Activated CD4-positive, alpha-beta T cell treated with anti-CD3 and anti-CD28 coated beads, Interleukin-2, amount 10 ng/mL, durations not matched to agents 7 days and 5 days (primary cell): ENCODE measurements around the gene BUD23. TPM values are rescaled to one million over a fixed set of nuclear protein-coding genes. Genes with fewer than 3 reads are reported as not detected.
"Not testable (repeated sequence)": the region's sequence is repeated elsewhere in the genome, so short reads cannot be mapped to it uniquely, and the experiment has no call there.

ENCODE experiments used
- CTCF ChIA-PET: fragments of 350-600 bp; sonication (Branson Sonifier 250); formaldehyde crosslinking; loops from one replicate; lab custom pipeline; 2021; ENCODE audit warnings: antibody characterized with exemption; lab: Charles Lee
- POLR2A ChIA-PET: fragments of 350-600 bp; sonication (Branson Sonifier 250); formaldehyde crosslinking; loops from one replicate; lab custom pipeline; 2021; ENCODE audit warnings: antibody characterized with exemption; lab: Charles Lee
- DNase-seq: peaks from one replicate; pipeline ENCODE4 v3.0.0-alpha.2; 2020
- H3K27ac Mint-ChIP-seq: one replicate; pipeline ENCODE4 v1.8.0; 2021; ENCODE audit warnings: mild to moderate bottlenecking, moderate library complexity, mixed read lengths
- H3K27me3 Mint-ChIP-seq: one replicate; pipeline ENCODE4 v1.8.0; 2021; ENCODE audit warnings: mixed read lengths
- H3K36me3 Mint-ChIP-seq: one replicate; pipeline ENCODE4 v1.8.0; 2021; ENCODE audit warnings: low read depth, mixed read lengths
- H3K4me1 Mint-ChIP-seq: one replicate; pipeline ENCODE4 v1.8.0; 2021; ENCODE audit warnings: mixed read lengths
- H3K4me3 Mint-ChIP-seq: one replicate; pipeline ENCODE4 v1.8.0; 2021; ENCODE audit warnings: mild to moderate bottlenecking, moderate library complexity, mixed read lengths
- H3K9me3 Mint-ChIP-seq: one replicate; pipeline ENCODE4 v1.8.0; 2021; ENCODE audit warnings: mixed read lengths
- total RNA-seq, 2 experiments: library from RNA; stranded (reverse); gene quantifications; one replicate each; pipeline ENCODE4 v1.2.3, GENCODE V29; 2021

Gene BUD23
- total RNA-seq, 2 experiments from 2014 or later: 43.9 to 51.4 TPM

DNA sequence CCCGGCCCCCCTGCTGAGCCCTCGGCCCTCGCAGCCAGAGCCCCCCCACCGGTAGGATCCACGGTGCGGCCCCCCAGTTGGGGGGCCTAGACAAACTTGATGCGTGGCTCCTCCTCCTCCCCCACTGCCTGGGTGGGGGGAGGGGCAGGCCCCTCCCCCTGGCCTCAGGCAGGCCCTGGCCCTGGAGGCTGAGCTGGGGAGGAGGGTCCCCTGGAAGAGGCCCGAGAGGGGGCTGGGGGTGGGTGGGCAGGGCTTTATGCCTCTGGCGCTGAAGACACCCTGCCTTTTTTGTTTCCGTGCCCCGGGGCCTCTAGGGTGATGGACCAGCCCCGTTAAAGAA lies 12.1 kb upstream of the BUD23 start:
- Mint-ChIP-seq H3K36me3 (no peaks in the 10 kb centered on the region), H3K4me1 (peaks cover 7% of the 10 kb centered on the region), H3K27ac (no peak overlapping the region), H3K4me3 (no peak overlapping the region), H3K9me3 (no peaks in the 10 kb centered on the region), H3K27me3 (peaks cover 13% of the 10 kb centered on the region)
- no peak for DNase-seq
- CTCF ChIA-PET: interaction anchor here (0.6 to 2.6 kb wide), 3 partner anchors 19 to 178 kb away, joined by 3 to 7 read pairs (median 5); no protein-coding TSS in a partner anchor
- POLR2A ChIA-PET: no interaction called here

DNA sequence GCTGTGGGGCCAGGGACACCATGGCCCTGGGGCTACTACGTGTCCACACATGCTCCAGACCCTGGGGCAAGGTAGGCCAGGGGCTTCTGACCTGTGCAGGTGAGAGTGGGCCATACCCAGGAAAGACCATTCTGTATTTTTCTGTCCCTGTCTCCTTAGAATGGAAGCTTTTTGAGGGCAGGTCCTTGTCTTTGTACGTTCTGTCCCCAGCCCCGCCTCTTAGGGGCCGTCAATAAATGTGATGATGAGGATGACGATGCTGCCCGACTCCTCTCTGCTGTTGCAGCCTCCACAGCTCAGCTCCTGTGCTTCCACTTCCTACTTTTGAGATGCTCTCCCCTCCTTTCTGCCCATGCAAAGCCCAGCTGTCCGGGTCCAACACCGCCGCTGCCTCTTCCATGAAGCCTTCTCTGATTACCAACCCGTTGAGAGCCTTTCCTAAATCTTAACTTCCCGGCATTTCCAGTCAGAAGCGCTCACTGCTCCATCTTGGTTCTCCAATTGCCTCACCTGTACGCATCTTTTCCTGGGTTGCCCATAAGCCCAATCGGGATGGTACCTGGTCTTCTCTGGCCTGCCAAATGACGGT lies 11.4 kb upstream of the BUD23 start:
- DNase-seq: no peak
- ChIA-PET CTCF (interaction anchor here (2.1 to 2.6 kb wide), 2 partner anchors 19 to 34 kb away, joined by 5 to 7 read pairs; no protein-coding TSS in a partner anchor), POLR2A (no interaction called here)
- Mint-ChIP-seq H3K4me3 (no peak overlapping the region), H3K4me1 (peaks cover 7% of the 10 kb centered on the region), H3K36me3 (no peaks in the 10 kb centered on the region), H3K27me3 (peaks cover 13% of the 10 kb centered on the region), H3K27ac (no peak overlapping the region), H3K9me3 (no peaks in the 10 kb centered on the region)

DNA sequence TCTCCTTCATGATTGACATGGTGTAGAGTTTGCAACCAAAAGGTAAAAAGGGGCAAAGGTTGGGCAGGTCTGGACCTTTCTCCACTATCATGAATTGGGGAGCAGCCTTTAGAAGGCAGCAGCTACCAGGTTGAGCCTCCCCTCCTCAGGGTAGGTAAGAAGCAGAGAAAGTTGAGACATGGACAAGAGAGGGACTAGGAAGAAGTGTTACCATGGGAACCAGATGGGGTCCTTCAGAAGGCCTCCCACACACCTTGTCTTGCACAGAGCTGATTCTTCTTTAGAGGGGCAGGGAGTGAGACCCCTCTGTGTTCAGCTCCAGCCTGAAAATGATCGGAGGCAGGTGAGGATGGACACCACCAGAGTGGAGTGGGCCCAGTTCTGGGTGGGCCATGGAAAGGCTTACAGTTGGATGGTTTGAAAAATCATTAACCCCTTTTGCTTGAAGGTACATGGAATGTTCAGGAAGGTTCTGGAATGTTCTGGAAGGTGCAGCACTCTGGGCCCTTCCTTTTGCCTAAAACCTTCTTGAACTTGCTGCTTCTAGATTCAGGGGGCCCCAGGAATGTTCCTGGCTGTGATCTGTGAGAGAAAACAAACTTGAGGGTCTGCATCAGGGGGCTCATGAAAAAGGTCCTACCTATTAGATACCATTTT lies 8.8 kb upstream of the BUD23 start:
- peaks cover 12% of the 10 kb centered on the region for H3K36me3 Mint-ChIP-seq
- no peak overlapping the region for H3K4me3 Mint-ChIP-seq
- no peaks in the 10 kb centered on the region for H3K9me3 Mint-ChIP-seq
- H3K27ac Mint-ChIP-seq: no peak overlapping the region
- peaks cover 3% of the 10 kb centered on the region for H3K27me3 Mint-ChIP-seq
- CTCF ChIA-PET: interaction anchor here (1.2 kb wide), 1 partner anchor 68 kb away, joined by 4 read pairs; no protein-coding TSS in a partner anchor
- POLR2A ChIA-PET: no interaction called here
- no peaks in the 10 kb centered on the region for H3K4me1 Mint-ChIP-seq
- no peak for DNase-seq

DNA sequence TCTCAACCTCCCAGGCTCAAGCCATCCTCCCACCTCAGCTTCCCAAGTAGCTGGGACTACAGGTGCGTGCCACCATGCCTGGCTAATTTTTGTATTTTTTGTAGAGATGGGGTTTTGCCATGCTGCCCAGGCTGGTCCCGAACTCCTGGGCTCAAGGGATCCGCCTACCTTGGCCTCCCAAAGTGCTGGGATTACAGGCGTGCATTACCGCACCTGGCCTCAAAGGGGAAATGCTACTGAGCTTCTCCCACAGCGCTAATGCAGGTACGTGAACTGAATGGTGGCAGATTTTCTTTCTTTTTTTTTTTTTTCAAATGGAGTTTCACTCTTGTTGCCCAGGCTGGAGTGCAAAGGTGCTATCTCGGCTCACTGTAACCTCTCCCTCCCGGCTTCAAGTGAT lies 7.3 kb upstream of the BUD23 start:
- peaks cover 12% of the 10 kb centered on the region for H3K36me3 Mint-ChIP-seq
- H3K27ac Mint-ChIP-seq: not testable (repeated sequence)

DNA sequence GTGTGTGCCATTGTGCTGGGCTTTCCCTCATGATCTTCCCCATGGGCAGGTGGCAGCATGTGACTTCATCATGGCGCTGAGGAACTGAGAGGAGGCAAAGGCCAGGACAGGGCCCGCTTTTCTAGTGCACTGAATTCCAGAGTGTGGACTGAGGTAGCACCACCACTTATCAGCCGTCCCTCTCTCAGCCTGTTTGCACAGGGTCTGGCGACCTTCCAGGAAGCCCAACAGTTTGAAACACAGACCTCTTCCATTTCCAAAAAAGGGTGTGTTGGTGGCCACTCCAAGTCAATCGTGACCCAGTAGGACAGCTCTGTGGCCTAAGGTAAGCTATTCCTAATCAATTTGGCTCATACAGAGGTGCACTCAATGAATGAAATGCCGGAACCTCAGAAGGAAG lies 4.5 kb upstream of the BUD23 start:
- peaks cover 22% of the 10 kb centered on the region for H3K4me1 Mint-ChIP-seq
- peaks cover 12% of the 10 kb centered on the region for H3K36me3 Mint-ChIP-seq
- no peak overlapping the region for H3K4me3 Mint-ChIP-seq
- no peaks in the 10 kb centered on the region for H3K9me3 Mint-ChIP-seq
- no peaks in the 10 kb centered on the region for H3K27me3 Mint-ChIP-seq
- DNase-seq: no peak
- H3K27ac Mint-ChIP-seq: no peak overlapping the region
- ChIA-PET POLR2A (no interaction called here), CTCF (interaction anchor here (1.1 kb wide), 1 partner anchor 22 kb away, joined by 3 read pairs; no protein-coding TSS in a partner anchor)

More for the DNA sequence above, 7.3 kb upstream of the BUD23 start:
- H3K4me3 Mint-ChIP-seq, H3K27me3 Mint-ChIP-seq, POLR2A ChIA-PET, H3K4me1 Mint-ChIP-seq, DNase-seq, H3K9me3 Mint-ChIP-seq: not testable (repeated sequence)
- CTCF ChIA-PET: interaction anchor here (0.6 to 1.9 kb wide), 4 partner anchors 8 to 203 kb away, joined by 3 to 6 read pairs (median 4); partner anchors contain the start of gene VPS37D

DNA sequence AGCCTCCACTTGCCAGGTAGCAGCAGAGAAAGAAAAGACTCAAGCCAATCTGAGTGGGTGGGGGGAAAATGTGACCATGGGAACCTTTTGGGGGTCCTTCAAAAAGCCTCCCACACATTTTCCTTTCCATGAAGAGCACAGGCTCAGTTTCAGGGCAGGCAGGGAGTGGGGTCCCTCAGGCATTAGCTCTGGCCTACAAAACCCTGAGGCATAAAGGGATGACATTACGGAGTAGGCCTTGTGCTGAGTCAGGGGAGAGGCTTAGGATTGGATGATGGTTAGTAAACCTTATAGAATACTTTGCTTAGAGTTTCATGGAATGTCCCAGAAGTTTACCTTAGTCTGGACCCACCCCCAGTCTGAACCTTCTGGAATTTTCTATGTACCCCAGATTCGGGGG lies 3.7 kb upstream of the BUD23 start:
- no peak for DNase-seq
- Mint-ChIP-seq H3K9me3 (no peaks in the 10 kb centered on the region), H3K4me1 (peaks cover 24% of the 10 kb centered on the region), H3K4me3 (no peak overlapping the region), H3K27ac (no peak overlapping the region), H3K27me3 (no peaks in the 10 kb centered on the region), H3K36me3 (peaks cover 12% of the 10 kb centered on the region)
- ChIA-PET POLR2A (no interaction called here), CTCF (no interaction called here)

DNA sequence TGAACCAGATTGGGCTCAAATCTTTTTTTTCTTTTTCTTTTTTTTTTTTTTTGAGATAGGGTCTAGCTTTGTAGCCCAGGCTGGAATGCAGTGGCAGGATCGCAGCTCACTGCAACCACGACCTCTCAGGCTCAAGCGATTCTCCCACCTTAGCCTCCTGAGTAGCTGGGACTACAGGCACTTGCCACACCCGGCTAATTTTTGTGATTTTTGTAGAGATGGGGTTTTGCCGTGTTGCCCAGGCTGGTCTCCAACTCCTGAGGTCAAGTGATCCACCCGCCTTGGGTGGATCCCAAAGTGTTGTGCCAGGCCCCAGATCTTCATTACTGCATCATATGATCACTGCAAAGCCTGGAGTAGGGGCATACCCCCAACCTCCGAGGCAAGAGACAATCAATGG lies 2.9 kb upstream of the BUD23 start:
- Mint-ChIP-seq H3K27me3 (no peaks in the 10 kb centered on the region), H3K9me3 (no peaks in the 10 kb centered on the region), H3K36me3 (peaks cover 12% of the 10 kb centered on the region), H3K4me1 (peaks cover 27% of the 10 kb centered on the region), H3K4me3 (no peak overlapping the region), H3K27ac (no peak overlapping the region)
- ChIA-PET POLR2A (no interaction called here), CTCF (interaction anchor here (0.6 to 1.0 kb wide), 2 partner anchors 13 to 54 kb away, joined by 3 read pairs; partner anchors contain the start of gene VPS37D)
- DNase-seq: no peak

DNA sequence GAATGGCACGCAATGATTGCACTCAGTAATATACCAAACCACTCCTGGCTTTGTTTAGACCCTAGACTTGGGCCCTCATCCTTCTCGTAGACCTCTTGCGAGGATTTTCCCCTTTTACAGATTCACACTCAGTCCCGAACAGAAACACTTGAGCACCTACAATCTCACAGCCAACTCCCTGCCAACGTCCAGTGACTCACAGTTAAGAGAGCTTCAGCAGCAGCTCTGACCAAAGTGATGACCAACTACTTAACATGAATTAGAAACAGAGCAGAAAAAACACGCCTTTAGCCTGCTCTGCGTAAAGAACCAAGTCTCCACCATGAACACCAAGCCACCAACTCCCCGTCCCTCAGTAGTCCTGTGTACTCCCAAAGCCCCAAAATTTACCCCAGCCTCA lies 2.4 kb upstream of the BUD23 start:
- Mint-ChIP-seq H3K27me3 (no peaks in the 10 kb centered on the region), H3K27ac (no peak overlapping the region), H3K36me3 (peaks cover 13% of the 10 kb centered on the region), H3K4me3 (peak overlapping the region; percentile 96), H3K4me1 (peaks cover 28% of the 10 kb centered on the region), H3K9me3 (no peaks in the 10 kb centered on the region)
- ChIA-PET CTCF (interaction anchor here (0.6 to 1.0 kb wide), 2 partner anchors 13 to 53 kb away, joined by 3 read pairs; partner anchors contain the start of gene VPS37D), POLR2A (no interaction called here)
- DNase-seq: no peak

DNA sequence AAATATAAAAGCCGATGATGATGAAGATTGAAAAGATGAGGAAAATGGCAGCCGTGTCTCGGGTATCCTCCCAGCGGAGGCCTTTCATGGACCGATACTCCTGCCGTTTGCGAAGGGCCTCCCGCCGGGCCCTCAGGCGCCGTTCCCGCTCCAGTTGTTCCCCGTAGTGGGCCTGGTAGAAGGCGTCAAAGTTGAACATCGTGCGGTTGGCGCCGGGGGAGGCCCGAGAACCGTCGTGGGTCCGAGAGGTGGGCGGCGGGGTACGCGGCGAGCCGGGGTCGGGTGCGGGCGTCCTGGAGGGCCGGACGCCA lies 697 bp upstream of the BUD23 start:
- Mint-ChIP-seq H3K27ac (peak overlapping the region; percentile 99), H3K36me3 (peaks cover 24% of the 10 kb centered on the region), H3K27me3 (no peaks in the 10 kb centered on the region), H3K4me1 (peaks cover 37% of the 10 kb centered on the region), H3K4me3 (peak overlapping the region; percentile 96), H3K9me3 (no peaks in the 10 kb centered on the region)
- ChIA-PET CTCF (no interaction called here), POLR2A (no interaction called here)
- no peak for DNase-seq

DNA sequence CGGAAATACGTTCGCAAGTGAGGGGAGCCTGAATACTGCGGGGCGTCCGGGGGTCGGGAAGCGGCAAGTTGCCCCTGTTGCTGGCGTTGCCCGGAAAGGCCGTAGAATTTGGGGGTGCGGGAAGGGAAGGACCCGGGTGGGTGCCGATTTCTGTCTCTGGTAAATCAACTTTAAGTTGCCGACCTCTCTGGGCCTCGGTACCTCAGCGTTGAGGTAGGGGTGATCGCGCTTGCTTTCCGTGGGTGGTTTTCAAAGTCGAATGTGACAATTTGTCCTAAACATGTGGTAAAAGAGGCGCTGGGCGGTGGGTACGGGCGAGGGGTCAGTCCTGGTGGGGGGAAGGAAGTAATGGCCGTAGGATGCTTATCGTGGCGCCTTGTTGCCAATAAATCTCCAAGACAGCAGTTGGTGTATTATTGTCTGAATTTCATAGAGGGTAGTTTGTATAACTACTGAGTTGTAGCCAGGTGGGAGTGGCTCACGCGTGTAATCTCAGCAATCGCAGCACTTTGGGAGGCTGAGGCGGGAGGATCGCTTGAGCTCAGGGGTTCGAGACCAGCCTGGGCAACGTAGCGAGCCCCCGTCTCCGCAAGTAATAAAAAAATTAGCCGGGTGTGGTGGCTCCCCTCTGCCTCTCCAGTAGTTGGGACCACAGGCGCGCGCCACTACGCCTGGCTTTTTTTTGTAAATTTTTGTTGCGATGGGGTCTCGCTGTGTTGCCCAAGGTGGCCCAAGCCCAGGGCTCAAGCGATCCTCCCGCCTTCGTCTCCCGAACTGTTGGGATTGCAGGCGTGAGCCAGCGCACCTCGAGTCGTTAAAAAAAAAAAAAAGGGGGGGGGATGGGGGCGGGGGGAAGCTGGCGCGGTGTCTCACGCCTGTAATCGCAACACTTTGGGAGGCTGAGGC lies 644 bp downstream of the BUD23 start:
- DNase-seq: no peak
- CTCF ChIA-PET: interaction anchor here (0.6 to 1.7 kb wide), 5 partner anchors 13 to 93 kb away, joined by 3 to 6 read pairs (median 3); no protein-coding TSS in a partner anchor

DNA sequence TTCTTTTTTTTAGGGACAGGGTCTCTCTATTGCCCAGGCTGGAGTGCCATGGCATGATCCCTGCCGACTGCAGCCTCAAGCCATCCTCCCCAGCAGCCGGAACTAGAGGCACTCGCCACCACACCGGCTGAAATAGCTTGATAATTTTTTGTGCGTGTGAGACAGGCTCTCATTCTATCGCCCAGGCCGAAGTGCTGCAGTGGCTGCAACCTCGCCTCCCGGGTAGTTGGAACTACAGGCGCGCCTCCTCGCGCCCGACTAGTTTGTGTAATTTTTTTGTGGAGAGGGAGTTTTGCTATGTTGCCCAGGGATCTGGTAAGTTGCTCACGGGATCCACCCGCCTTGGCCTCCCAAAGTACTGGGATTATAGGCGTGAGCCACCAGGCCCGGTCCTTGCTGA lies 1.9 kb downstream of the BUD23 start:
- peak overlapping the region; percentile 96 for H3K4me3 Mint-ChIP-seq
- ChIA-PET POLR2A (no interaction called here), CTCF (interaction anchor here (0.6 to 1.7 kb wide), 3 partner anchors 11 to 375 kb away, joined by 4 to 6 read pairs (median 5); no protein-coding TSS in a partner anchor)
- peaks cover 52% of the 10 kb centered on the region for H3K4me1 Mint-ChIP-seq
- no peaks in the 10 kb centered on the region for H3K27me3 Mint-ChIP-seq
- H3K36me3 Mint-ChIP-seq: peaks cover 27% of the 10 kb centered on the region
- no peak overlapping the region for H3K27ac Mint-ChIP-seq
- DNase-seq: no peak
- no peaks in the 10 kb centered on the region for H3K9me3 Mint-ChIP-seq

More for the DNA sequence above, 644 bp downstream of the BUD23 start:
- Mint-ChIP-seq H3K4me3 (peak overlapping the region; percentile 96), H3K4me1 (peaks cover 47% of the 10 kb centered on the region), H3K27me3 (no peaks in the 10 kb centered on the region), H3K27ac (peak overlapping the region; percentile 99), H3K36me3 (peaks cover 20% of the 10 kb centered on the region), H3K9me3 (no peaks in the 10 kb centered on the region)
- POLR2A ChIA-PET: no interaction called here

DNA sequence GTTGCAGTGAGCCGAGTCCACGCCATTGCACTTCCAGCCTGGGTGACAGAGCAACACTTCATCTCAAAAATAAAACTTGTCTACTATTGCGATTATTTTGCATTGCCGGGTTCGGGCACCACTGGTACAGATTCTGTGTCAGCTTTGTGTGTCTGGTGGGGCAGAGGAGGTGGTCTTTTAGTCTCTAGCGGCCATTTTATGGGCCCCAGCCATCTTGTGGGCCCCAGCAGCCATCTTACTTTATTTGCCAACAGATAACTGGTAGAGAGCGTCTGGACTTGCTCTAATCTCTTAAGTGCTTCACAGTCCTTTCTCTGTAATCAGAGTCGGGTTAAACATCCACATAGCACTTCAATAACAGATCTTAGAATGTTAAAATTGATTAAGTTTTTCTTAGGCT lies 4.9 kb downstream of the BUD23 start:
- CTCF ChIA-PET: no interaction called here
- no peak for DNase-seq
- Mint-ChIP-seq H3K4me3 (no peak overlapping the region), H3K4me1 (peaks cover 34% of the 10 kb centered on the region), H3K27ac (no peak overlapping the region), H3K9me3 (no peaks in the 10 kb centered on the region), H3K36me3 (peaks cover 44% of the 10 kb centered on the region), H3K27me3 (no peaks in the 10 kb centered on the region)
- POLR2A ChIA-PET: no interaction called here
